GM18511 (cell line): ENCODE results near the gene CNPY3.

Source experiments
- ATAC-seq: cut with Tn5 transposase; IDR thresholded peaks from one replicate; pipeline ENCODE4 v1.9.1; 2021; ENCODE audit warnings: mild to moderate bottlenecking, moderate library complexity; ENCODE audit not compliant: unreplicated experiment

Gene CNPY3

DNA sequence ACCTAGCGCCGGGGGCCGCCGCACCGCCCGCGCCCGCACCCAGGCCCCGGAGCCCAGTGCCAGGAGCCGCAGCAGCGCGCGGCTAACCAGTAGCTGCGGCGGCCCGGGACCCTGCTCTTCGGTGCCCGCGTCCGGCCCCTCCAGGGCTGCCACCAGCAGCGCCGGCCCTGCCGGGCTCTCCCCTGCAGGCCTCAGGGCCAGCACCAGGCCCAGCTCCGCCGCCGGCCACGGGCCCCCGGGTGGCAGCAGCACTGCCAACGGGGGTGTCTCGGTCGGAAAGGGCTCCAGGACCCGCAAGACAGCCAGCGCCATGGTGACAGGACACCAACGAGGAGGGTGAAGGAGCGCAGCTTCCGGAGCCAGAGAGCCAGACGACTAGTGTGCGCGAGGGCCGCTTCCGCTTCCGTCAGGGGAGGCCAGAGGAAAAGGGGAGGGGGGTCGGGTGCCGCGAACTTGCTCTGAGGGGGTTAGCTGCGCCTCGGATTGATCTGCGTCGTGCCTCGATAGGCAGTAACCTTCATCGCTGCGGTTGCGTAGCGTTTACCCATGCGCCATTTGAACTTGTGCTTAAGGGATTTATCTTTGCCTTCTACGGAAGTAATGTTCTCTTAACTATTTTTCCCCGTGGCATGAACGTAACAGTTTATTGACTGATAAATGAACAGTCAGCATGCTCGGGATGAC lies 49.7 kb downstream of the CNPY3 start, which contains the start of gene PEX6:
Gene PEX6 (minus strand): TSS at position 343 of the 684 bp plus-strand sequence. CDS start 31 bp downstream, at position 312.
- ATAC-seq: peak; percentile 95

DNA sequence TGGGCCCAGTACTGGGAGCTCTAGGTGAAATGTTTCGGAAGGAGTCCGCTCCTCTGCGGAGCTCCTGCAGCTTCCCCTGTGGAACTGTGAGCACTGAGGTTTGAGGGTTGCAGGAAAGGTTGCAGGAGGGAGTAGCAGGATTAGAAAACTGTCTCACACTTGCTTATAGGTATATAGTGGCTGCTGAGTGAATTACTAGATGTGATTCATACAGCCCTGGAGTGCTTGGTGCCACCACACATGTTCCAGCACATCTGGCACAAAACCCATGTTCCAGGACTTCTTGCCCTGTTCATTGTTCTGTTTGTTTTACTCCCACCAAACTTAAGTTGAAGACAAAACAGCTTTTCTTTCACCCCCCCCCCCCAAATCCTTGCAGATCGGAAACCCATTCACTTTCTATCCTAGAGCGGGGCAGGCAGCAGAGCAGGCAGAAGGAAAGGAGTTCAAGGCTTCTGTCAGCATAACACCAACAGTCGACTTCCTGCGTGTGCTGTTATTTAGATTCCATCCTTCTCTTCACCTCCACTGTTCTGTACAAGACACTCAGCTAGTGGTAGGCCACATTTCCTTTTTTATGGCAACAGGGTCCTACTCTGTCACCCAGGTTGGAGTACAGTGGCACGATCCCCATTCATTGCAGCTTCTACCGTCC lies 50.4 kb downstream of the CNPY3 start:
- peak; percentile 3 for ATAC-seq

DNA sequence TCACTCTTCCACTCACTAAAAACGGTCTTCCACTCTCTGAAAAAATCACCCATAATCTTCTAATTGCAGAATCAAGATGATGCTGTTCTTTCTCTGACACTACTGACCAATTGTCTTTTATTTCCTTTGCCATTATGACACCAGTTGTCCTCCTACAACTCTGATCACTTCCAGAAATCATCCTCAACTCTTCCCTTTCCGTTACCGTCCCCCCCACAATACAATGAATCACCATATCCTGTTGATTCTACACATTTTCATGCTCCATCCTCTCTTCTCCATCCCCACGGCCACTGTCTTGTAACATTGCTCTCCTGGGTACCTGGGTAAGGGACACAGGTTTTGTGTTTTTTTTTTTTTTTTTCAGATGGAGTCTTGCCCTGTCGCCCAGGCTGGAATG lies 52.6 kb downstream of the CNPY3 start:
- no peak for ATAC-seq

DNA sequence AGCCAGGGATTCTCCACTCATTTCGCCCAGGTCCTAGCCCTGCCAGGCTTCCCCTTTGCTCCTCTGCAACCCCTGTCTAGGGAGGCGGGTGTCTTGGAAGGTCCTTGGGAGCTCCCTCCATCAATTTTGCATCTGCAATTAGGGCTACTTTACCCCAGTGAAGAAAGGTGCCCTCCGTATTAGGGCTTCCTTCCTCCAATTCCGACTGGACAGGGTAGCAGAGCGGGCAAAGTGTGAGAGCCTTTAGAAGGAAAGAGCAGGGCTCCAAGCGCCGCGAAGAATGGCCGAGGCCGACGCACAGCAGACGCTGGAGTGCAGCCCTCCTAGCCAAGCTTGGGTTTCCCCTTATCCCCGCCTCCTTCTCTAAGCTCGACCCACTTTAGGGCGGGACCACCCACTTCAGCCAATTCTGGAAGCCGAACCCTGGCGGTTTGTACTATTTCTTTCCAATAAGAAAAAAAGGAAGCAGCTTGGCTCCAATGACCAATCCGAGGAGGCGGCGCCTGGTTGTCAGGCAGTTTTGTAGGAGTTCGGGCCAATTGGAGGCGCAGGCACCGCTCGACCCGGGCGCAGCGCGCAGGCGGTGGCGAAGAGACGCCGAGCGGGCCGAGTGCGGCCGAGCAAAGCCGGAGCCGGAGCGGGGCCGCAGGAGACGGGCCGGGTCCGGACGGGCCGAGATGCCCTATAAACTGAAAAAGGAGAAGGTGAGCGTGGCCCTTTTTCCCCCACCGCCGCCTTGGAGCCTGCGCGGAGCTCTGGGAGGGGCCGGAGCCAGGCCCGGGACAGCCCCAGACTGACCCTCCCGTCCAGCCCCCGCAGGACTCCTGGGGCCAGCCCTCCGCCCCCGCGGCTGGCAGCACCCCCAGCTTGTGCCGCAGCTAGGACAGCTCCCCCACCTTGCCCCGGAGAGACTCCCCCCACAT lies 55.0 kb downstream of the CNPY3 start, which contains the start of gene PPP2R5D:
Gene PPP2R5D (plus strand): TSS at position 570 of the 923 bp plus-strand sequence. CDS start 108 bp downstream, at position 678.
- peak; percentile 97 for ATAC-seq

DNA sequence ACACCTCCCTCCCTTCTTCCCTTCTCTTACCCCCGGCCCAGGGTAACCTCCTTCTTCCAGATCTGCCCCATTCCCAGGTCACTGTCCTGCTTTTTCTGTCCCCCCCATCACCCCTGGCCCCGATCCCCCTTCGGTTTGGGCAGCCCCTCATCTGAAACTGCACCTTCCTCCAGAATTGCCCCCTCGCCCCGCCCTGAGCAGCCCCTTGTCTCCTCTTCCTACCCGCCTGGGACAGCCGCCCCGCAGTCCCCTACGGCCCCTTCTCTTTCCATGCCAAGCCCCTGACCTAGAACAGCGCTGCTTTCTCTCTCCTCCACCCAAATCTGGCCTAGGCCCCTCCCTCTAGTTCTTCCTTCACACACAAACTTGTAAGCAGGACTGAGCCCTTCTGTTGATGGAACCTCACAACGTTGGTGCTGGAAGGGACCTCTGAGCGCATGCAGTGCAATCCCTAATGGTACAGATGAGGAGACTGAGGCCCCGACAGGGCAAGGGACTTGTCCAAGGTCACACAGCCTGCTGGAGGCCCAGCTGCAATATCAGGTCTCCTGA lies 55.7 kb downstream of the CNPY3 start:
- ATAC-seq: no peak

DNA sequence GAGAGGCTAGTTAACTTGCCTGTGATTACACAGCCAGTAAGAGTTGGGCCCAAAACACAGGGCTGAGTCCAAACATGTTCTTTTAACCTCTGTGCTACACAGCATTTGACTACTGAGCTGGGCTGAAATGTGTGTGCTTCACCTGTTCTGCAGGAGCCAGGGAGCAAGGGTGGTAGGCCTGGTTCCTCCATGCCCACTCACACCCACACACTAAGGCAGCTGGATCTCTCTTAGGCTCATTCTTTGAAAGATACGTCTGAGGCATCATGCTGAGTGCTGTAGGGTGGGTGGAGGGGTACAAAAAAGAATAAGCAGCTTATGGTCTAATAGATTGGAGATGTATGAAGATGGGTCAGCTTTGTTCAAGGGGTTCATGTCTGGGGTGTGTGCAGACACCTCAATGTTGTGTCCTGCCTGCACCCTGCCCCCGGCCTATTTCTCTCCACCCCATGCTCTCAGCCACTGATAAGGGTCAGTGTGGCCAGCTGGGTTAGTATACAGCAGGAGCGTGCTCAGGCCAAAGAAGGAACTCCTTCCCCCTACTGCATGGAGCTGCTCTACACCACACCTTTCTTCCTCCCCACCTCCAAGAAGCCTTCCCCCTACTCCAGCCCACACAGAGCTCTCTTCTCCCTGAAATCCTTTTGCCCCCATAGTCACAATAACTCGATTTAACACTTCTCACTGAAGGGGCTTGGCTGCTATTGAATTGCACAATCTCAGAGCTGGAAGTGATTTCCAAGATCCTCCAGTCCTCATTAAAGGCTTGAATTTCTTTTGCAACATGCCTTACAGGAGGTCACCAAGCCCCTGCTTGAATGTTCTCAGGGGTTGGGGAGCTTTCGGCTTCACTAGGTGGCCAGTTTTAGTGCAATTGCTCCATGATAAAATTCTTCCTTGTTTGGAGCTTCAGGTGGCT lies 58.5 kb downstream of the CNPY3 start:
- no peak for ATAC-seq

DNA sequence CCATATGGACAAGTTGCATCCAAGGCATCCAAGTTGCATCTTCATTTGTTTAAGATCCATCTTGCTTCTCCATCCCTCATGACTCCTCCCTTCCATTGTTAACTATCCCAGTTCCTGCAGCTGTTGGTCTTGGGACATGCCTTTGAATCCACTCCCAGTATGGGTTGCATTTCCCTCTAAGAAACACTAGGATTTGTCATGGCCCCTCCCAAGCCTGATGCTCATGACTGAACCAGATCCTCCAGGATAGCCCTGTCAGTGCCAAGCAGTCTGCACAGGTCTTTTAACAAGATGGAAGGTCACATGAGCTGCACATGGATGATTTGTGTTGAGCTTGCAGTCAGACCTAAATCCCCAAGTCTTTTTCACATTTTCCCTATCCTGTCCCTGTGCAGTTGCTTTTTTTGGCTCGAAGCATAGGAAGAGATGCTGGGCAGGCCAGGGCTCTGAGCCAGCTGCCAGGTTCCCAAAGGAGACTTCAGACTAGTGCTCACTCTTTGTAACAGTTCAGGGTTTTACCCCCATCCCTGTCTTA lies 59.3 kb downstream of the CNPY3 start:
- ATAC-seq: no peak
